HG02798 (cell line): Measurements from ENCODE around the gene JDP2.

Experiments used
- ATAC-seq: cut with Tn5 transposase; IDR thresholded peaks from one replicate; pipeline ENCODE4 v1.9.1; 2021; ENCODE audit warnings: mild to moderate bottlenecking; ENCODE audit not compliant: unreplicated experiment, poor library complexity

JDP2 gene

DNA sequence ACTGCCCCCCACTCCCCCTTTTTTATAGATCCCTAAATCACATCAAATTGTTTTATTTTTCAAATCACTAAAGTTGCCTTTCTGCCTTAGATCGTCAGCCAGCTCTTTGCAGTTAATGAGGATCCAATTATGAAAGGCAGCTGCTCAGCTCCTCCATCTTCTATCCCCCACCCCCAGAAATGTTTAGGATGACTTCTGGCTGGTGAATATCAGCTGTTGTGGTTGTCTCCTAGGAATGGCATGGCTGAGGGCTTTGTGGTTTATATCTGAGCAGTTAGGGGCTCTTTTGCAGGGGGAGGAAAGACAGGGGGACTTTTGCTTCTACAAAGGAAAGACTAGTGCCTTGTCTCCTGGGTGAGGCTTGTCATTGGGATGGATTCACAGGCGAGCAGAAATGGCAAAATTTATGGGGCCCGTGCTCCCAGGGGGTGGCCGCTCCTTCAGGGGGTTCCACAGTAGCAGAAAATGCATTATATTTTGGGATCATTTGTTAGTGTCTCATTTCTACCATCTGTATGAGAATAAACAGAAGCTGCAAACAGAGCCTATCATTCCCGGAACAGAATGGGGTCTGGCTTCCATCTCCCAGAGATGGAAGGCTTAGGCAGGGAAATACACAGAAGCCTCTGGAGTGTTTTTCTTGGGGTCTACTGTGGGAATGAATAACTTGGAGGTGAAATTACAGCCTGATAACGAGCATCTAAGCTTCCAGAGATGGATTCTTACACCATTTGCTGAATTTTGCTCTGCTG, 6.5 kb downstream of the JDP2 start:
- no peak for ATAC-seq

DNA sequence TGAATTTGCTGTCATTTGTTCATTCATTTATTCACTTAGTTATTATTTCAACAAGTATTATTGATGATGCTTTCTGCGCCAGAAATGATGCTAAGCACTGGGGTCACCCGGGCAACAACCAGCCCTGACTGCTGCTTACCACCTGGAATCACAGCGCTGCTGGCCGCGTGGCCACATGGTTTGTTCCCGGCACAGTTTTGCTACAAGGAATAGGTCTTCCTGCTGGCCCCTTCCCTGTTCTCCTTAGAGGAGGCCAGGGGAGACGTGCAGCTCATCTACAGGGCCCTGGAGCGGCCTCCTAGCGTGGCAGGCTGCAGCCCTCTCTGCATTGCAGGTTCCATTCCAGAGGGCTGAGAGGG, 7.0 kb downstream of the JDP2 start:
- ATAC-seq, result no peak

DNA sequence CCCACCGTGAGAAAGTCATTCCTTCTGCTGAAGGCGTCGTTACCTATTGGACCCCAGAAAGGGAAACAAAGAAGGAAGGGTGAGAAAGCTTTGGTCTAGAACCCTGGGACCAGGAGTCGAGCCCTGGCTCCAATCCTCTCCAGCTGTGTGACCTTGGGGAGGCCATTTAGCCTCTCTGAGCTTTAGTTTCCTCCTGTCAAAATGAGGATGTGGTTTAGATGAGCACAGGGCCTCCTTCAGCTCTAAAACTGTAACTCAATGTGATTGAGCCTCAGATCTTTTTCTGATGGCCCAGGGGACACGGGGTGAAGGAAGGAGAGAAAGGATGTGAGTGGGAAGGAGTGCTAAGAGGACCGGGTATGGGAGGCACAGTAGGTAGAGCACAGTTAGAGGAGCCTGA, 7.7 kb downstream of the JDP2 start:
- no peak for ATAC-seq

DNA sequence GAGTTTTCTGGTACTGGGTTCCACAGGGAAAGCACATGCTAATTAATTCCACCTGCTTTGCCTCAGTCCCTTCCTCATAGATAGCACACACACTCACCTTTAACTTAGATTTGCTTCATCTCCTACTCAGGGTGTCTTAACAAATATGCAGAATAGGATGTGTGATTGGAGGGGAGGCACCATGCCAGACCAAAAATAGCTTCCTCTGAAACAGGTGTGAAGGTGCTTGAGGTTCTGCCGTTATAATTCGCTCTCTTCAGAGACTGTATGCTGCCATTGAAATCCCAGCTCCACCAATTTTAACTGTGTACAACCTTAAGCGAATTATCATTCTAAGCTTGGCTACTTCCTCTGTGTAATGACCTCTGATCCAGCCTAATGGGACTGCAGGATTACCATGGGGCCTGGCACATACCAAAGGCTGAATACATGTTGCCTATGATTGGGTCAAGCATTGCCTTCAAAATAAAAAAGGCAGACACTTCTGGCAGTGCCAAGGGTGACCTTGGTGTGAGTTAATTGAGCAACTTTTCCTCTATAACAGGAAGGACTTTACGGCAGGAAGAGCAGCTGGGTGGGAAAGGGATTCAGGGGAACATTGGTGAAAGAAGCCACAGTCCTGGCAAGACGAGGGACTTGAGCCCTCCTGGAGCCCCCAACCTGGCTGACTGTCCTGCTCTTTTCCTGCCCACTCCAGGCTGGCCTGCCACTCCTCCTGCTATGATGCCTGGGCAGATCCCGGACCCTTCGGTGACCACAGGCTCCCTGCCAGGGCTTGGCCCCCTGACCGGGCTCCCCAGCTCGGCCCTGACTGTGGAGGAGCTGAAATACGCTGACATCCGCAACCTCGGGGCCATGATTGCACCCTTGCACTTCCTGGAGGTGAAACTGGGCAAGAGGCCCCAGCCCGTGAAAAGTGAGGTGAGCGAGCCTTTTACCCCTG, 9.7 kb downstream of the JDP2 start:
- ATAC-seq, result no peak

DNA sequence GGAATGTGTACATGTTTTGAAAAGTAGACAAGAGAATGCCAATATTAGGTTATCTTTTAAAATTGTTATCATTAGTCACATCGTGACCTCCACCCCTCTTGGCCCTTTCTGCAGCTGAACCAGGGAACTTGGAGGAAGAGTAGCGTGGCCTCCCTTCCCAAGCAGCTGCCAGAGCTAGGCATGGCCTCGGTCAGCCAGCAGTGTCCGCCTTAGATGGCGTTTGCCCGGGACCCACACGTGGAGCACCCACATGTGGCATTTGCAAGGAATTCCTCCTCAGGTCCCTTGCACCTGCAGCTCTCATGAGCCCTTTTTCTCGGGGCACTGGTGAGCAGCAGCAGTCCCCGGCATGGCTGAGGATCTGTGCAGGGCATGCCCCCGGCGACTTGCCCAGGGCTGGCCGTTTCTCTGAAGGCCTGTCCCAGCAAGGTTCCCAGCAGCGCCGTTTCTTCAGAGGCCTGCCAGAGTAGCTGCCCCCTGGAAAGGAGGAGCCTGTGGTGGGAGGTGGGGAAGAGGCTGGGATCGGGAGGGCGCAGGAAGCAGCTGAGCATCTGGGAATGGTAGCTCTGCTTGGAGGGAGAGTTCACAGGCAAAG, 10.8 kb downstream of the JDP2 start:
- ATAC-seq, result no peak

DNA sequence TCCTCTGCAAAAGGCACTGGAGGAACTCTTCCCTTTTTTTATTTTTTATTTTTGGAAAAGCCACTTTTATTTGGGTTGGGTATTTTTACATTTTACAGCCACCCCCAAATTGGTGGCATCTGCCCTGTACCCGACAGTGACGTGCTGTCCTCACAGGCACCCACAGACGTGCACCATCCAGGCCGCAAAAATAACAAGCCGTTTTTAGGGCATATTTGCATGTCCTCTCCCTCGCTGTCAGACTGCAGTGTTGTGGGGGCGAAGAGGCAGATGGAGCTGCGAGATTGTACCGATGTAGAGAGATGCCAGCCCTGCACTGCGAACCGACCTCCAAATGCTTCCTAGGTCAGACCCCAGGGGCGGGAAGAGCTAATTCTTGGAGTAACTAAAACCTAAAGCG, 12.2 kb downstream of the JDP2 start:
- ATAC-seq, result peak; percentile 79

DNA sequence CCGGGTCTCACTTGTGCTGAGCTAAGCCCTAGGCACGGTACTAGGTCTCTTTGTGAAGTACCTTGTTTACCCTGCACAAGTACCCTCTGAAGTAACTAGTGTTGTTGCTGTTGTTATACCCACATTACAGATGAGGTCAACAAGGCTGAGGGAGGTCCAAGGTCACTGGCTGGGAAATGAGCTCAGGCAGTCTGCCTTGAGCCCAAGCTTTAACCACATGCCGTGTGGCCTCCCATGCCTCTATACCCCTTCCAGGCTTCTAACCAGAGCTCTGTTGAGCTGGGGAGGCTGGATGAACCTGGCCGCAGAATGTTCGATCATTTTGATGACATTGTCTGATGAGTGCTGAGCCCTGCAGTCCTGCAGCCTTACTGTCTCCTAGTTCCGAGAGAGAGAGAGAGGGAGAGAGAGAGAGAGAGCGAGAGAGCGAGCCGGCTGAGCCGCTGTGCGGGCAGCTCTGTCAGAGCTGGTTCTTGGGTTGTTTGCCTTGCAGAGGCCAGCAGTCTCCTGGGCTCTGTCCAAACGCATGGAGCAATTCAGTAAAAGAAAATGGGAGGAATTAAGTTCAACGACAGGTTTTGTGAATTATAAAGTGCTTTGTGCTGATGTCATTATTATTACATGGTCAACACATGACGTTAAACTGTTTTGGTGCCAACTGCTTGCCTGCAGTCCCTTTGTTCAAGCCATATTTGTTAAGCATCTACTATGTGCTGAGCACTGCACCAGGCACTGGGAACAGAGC, 13.1 kb downstream of the JDP2 start:
- ATAC-seq, result no peak

DNA sequence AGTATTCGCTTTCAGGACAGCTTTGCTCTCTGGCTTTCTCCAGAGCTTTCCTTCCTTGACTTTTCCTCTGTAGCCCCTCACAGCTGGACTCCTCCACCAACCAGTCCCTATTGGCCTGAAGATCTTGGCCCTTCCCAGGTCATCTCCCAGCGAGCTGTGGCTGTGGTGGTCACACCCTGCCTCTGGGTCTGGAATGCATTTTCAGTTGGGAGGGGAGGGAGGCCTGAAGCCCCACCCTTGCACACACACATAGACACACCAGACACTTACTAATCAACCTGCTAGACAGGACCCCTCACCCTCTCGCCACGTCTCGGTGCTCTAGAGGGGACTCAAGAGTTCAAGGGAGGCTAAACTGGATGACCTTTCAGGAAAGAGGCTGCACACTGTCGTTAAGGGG, 13.9 kb downstream of the JDP2 start:
- no peak for ATAC-seq

DNA sequence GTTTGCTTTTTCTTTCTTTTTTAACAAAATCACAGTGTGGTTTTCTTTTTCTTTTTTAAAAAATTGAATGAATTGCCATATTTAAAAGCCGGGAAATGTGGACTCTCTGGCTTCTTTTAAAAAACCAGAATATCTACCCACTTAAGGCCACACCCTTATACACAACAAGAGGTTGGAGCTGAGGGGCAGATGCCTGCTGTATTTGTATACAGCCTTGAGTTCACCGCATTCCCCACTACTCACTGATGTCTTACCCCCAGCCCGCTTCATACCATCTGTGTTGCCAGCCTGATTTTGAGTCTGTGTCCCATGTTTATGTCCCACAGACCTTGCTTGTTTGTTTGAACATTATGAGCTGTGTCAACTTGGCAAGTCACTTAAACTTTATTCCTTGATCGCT, 14.3 kb downstream of the JDP2 start:
- ATAC-seq, result no peak

DNA sequence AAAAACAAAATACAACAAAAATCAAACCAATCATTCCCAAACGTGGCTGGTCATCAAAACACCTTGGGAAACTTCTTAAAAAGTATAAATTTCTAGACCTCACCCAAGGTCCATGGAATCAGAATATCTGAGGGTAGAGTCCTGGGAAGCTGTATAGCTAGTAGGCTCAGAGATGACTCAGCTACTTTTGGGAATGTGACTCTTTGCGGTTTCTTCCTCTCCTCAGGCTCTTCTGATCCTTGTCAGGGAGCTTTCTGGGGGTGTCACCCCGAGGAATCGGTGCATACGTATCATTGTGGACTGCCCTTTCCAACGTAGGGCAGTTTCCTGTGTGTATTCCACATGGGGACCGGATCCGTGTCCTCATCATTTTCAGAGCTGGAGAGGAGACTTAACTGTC, 14.8 kb downstream of the JDP2 start:
- no peak for ATAC-seq

DNA sequence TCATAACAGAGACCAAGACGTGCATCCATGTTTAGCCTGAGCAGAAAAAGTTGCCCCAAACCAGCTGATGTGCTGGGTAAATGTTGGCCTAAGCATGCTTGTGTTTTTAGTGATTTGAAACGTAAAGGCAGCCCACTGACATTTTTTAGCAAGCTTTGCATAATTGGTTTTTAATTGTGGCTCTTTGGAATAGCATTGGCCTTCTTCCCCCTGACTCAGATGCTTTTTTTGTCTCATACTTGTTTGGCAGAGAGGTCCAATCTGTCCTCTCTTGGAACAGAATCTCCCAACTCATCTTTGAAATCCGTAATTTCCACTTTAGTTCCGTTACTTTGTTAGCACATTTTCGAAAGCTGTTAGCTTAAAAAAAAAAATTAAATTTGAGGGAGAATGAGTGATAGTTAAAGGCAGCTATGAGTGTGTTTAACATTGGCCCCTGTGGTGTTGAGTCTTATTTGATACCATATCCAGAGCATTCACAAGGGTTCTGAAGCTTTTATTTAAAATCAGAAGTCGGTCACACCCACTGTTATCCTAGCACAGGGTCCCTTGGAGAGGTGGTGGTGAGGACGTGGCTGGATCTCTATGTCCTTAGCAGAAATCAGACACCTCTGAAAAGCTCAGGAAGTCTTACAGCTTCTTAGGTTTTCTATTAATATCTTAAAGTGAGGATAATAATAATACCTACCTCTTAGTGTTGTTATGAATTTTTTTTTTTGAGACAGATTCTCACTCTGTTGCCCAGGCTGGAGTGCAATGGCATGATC, 15.6 kb downstream of the JDP2 start:
- ATAC-seq, result no peak

DNA sequence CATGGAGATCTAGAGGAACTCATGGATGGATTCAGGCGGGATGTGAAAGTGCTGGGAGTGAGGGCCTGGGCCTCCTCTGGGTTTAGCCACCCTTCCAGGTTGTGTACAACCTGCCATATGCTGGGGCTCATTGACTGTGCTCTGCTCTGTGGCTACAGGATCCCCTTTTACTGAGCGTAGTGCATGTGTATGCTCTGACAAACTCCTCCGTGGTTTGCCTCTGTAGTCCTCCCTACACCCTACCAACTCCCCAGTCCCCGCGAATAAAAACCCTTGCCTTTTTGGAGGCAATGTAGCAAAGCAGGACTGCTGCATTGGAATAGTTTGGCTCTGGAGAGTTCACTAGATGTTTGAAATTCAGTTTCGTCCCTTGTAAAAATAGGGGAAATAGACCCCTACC, 17.4 kb downstream of the JDP2 start:
- ATAC-seq, result no peak

DNA sequence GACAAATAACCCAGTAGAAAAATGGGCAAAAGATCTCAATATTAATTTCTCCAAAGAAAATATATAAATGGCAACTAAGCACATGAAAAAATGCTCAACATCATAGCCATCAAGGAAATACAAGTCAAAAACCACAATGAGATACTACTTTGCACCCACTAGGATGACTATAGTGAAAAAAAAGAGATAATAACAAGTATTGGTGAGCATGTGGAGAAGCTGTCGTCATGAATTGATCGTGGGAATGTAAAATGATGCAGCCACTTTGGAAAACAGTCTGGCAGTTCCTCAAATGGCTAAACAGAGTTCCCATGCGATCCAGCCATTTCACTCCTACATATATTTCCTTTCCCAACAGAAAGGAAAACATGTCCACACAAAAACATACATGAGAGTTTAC, 18.1 kb downstream of the JDP2 start:
- no peak for ATAC-seq

DNA sequence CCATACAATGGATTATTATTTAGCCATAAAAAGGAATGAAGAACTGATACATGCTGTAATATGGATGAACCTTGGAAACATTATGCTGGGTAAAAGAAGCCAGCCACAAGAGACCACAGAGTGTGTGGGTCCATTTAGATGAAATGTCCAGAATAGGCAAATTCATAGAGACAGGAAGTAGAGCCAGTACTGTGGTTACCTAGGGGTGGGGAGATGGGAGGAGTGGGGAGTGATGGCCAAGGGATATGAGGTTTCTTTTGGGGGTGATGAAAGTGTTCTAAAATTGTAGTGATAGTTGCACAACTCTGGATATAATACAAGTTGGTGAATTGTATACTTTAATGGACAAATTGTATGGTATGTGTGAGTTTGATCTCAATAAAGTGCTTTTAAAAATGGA, 18.6 kb downstream of the JDP2 start:
- no peak for ATAC-seq

DNA sequence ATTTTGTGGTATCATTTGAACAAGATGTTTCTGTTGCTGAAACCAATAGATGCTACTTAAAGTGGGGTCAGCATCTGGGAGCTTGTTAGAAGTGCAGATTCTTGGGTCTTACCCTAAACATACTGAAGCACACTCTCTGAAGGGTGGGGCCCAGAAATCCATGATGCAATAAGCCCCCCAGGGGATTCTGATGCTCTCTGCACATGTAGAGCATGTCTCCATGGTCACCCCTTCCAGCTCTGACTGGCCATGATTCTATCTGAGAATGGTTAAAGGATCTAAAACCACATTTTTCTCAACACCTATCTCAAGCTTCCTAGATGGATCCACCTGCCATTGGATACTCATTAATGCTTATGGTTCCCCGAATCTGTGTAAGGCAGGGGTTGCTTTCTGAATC, 20.4 kb downstream of the JDP2 start:
- ATAC-seq, result no peak

DNA sequence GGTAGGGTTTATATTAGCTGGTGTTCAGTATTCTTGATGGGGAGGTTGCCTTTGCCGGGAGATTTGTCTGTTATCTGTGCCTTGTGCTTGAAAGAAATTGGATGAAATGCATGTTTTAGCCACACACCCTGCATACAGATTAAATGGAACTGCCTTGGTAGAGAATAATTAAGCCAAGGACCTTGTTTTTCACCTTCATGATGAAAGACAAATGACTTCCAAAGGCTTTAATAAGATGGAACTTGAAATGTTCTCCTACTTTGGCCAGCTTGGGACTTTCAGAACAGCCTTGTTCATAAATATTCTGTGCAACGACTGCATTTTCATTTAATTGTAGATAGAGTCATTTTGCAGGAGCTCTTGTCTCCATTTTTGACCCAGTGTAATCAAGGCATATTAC, 21.2 kb downstream of the JDP2 start:
- ATAC-seq, result no peak

DNA sequence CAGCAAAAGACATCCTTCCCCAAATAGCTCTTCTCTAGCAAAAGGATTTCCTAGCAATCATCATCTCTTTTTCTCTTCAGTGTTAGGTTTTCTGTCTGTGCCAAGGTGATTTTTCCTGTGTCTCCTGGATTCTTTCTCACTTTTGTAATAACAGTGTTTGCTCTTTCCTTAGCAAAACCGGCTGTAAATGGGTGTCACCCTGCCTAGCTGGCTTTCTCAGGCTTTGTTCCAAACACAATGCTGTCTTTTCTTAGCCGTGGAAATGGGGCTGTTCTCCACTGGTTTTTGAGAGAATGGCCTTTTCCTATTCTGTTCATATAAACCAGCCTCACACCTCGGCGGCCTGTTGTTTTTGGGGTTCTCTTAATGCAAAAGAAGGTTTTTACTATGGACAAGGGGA, 21.9 kb downstream of the JDP2 start:
- ATAC-seq, result no peak

DNA sequence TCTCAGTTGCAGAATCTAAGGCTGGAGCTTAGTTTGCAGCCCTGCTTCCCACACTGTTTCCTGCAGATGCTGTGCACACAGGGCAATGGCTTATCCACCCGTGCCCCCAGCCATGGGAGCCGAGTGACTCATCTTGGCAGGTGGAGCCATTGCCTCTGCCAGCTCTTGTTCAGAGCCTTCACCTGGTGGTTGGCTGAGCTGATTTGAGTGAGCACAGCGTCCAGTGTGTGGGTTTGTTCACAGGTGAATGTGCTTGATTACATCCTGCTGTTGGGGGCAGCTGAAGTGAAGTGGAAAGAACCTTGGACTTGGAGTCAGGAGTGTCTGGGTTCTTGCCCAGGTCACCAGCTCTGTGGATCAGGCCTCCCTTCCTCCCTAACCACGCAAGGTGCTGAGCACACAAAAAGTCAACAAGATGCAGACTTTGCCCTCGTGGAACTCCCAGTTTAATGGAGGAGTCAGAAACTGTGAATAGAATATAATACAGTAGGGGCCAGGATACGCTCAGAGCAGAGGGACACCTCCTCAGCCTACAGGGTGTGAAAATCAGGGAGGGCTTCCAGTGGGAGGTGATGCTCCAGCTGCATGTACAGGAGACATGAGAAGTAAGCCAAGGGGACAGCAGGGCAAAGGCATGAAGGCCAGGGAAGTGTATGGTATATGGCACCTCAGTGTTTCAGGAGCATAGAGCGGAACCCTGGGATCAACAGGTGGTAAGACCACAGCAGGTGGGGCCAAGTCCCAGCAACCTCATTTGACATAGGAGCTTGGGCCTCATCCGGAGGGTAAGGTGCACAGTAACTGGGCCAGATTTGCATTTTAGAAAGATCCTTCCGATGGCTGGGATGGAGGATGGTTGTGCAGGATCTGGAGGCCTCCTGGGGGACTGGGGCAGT, 22.8 kb downstream of the JDP2 start:
- no peak for ATAC-seq

DNA sequence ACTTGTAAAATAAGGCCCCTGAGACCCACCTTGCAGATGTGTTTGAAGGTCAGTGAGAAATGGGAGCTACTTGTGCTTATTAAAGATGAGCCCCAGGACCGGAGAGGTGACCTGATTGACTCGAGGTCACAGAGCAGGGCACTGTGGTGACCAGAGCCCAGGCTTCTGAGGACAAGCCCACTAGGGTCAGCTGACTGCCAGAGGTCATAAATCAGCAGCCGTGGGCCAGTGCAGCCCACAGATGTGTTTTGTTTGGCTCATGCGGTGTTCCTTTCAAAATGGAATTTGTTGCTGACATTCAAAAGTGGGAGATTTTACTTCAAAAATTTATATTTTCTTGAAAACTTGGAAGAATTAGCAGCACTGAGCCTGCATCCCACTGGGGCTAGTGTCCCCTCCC, 24.5 kb downstream of the JDP2 start:
- ATAC-seq, result no peak
